LNCaP clone FGC (cell line): ENCODE measurements around the gene PRDX6.
"Not testable (repeated sequence)": the region's sequence is repeated elsewhere in the genome, so short reads cannot be mapped to it uniquely, and the experiment has no call there.

Source experiments
- DNase-seq: peaks from one replicate; pipeline ENCODE4 v3.0.0-alpha.2; 2011; ENCODE audit warnings: low read depth
- H3K4me3 ChIP-seq: 2 replicates; pipeline ENCODE4 v1.5.1; 2011; ENCODE audit warnings: mild to moderate bottlenecking, low read depth, low read length, control low read depth
- TF ChIP-seq, protein P1 (sequence below): IDR thresholded peaks from 2 replicates; pipeline ENCODE4 v1.5.1; 2012; ENCODE audit warnings: mild to moderate bottlenecking; ENCODE audit not compliant: control insufficient read depth, insufficient read depth; ENCODE audit errors: extremely low read depth

Gene PRDX6

DNA sequence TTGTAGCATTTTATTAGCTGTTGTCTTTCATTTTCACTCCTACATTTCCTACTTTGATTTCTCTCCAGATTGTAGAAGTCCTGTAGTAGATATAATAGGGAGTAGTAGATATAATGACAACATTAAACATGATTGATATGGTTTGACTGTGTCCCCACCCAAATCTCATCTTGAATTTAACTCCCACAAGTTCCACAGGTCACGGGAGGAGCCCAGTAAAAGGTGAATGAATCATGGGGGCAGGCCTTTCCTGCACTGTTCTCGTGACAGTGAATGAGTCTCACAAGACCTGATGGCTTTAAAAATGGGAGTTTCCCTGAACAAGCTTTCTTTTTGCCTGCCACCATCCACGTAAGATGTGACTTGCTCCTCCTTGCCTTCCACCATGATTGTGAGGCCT lies 7.5 kb upstream of the PRDX6 start:
- TF ChIP-seq, protein P1, sequence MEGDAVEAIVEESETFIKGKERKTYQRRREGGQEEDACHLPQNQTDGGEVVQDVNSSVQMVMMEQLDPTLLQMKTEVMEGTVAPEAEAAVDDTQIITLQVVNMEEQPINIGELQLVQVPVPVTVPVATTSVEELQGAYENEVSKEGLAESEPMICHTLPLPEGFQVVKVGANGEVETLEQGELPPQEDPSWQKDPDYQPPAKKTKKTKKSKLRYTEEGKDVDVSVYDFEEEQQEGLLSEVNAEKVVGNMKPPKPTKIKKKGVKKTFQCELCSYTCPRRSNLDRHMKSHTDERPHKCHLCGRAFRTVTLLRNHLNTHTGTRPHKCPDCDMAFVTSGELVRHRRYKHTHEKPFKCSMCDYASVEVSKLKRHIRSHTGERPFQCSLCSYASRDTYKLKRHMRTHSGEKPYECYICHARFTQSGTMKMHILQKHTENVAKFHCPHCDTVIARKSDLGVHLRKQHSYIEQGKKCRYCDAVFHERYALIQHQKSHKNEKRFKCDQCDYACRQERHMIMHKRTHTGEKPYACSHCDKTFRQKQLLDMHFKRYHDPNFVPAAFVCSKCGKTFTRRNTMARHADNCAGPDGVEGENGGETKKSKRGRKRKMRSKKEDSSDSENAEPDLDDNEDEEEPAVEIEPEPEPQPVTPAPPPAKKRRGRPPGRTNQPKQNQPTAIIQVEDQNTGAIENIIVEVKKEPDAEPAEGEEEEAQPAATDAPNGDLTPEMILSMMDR, result no peak
- H3K4me3 ChIP-seq, result no peak overlapping the region
- no peak for DNase-seq

DNA sequence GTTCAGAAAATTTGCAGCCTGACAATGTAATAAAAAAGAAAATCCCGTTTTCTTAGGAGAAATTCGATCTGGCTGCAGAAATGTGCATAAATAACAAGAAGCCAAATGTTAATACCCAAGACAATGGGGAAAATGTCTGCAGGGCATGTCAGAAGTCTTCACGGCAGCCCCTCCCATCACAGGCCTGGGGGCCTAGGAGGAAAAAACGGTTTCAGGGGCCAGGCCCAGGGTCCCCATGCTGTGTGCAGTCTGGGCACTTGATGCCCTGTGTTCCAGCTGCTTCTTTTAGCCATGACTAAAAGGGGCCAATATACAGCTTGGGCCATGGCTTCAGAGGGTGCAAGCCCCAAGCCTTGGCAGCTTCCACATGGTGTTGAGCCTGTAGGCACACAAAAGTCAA lies 6.5 kb upstream of the PRDX6 start:
- no peak for DNase-seq
- no peak overlapping the region for H3K4me3 ChIP-seq
- TF ChIP-seq, protein P1, result no peak

DNA sequence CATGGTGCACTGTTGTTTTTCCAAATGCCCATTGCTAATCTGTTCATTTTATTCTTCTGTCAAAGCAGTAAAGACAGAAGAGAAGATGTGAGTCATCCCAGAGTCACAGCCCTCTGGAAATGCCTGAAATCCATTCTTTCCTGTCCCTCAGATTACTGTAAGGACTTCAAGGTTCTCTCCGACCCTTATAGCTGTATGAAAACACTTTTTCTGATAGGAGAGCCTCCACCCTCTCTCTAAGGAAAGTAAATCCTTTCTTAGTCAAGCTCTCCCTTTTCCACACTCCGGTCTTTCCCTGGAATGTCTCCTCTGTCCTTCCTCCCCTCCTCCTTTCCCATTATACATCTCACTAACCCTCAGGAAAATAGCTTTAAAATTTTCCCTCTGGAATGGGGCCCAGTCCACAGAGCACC lies 3.5 kb upstream of the PRDX6 start:
- no peak for DNase-seq
- no peak overlapping the region for H3K4me3 ChIP-seq
- TF ChIP-seq, protein P1, result no peak

DNA sequence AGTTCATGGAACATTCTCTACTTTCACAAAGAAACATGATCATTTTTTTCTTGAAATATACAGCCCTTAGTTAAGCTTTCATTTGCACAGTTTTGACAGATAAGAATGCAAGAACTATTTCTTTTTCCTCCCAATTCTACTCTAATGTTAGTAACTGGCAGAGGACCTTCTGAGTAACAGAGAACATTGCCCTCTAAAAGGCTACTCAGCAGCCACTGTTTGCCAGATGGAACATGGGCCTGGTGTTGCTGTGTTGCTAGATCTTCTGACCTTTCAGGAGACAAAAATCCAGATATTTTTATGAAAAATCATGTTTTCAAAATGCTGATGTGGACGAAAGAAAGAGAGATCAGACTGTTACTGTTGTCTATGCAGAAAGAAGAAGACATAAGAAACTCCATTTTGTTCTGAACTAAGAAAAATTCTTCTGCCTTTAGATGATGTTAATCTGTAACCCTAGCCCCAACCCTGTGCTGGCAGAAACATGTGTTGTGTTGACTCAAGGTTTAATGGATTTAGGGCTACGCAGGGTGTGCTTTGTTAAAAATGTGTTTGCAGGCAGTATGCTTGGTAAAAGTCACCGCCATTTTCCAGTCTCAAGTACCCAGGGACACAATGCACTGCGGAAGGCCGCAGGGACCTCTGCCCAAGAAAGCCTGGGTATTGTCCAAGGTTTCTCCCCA lies 2.9 kb upstream of the PRDX6 start:
- TF ChIP-seq, protein P1, result no peak
- DNase-seq, result no peak
- no peak overlapping the region for H3K4me3 ChIP-seq

DNA sequence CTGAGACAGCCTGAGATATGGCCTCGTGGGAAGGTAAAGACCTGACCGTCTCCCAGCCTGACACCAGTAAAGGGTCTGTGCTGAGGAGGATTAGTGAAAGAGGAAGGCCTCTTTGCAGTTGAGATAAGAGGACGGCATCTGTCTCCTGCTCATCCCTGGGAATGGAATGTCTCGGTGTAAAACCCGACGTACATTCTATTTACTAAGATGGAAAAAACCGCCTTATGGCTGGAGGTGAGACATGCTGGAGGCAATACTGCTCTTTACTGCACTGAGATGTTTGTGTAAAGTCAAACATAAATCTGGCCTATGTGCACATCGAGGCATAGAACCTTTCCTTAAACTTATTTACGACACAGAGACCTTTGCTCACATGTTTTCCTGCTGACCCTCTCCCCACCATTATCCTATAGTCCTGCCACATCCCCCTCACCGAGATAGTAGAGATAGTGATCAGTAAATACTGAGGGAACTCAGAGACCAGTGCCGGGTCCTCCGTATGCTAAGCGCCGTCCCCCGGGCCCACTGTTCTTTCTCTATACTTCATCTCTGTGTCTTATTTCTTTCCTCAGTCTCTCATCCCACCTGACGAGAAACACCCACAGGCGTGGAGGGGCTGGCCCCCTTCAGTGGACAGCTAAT lies 2.2 kb upstream of the PRDX6 start:
- peak overlapping the region; percentile 82 for H3K4me3 ChIP-seq
- not testable (repeated sequence) for DNase-seq

DNA sequence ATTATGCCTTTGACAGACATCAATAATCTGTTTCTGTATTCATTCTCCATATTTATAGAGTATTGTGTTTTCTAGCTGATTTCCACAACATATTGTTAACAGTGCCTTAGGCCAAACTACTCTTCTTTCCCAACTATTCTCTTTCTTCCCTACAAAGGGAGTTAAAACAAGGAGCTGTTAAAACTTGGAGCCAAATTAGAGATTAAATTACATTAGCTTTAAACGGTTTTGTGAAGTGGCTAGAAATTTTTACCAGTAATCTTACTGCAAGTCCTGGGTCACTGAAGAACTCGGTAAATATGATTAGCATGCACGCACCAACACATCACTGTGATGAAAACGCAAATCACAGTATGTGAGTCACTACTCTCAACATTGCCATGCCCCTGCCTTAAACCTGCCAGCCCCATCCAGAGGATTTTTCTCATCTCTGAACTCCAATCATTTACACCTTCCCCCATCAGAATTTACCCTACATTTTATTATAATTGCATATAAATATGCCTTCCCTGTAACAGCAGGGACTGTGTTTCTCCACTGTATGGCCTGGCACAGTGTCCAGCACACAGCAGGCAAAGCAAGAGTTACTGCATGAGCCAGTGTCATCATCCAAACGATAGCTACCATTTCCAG lies 1.5 kb upstream of the PRDX6 start:
- H3K4me3 ChIP-seq, result peak overlapping the region; percentile 82
- TF ChIP-seq, protein P1, result no peak
- no peak for DNase-seq

DNA sequence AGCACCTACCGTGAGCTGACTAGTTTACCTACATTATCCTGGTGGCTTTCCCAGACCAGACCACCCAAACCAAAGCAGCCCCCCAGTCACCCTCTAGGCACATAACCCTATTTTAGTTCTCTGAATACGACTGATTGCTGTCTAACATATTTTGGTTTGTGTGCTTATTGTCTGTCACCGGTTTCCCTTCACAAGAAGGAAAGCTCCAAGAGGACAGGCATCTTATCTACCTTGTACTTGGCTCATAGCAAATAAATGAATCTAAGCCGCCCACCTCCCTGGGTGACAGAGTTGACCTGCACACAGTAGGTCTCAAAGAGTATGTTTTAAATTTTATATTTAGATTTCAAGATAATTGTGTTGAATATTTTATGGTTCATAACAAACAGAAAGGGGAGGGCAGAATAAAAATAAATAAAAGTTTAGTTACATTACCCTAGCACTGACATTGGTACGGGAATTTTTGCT lies 904 bp upstream of the PRDX6 start:
- TF ChIP-seq, protein P1, result no peak
- DNase-seq, result no peak

More for the DNA sequence above, 904 bp upstream of the PRDX6 start:
- peak overlapping the region; percentile 82 for H3K4me3 ChIP-seq
